GM21390 (cell line): ENCODE results near the gene CBFA2T3.

Source experiments
- ATAC-seq: cut with Tn5 transposase; IDR thresholded peaks from one replicate; pipeline ENCODE4 v1.9.1; 2021; ENCODE audit not compliant: unreplicated experiment

CBFA2T3 gene

DNA sequence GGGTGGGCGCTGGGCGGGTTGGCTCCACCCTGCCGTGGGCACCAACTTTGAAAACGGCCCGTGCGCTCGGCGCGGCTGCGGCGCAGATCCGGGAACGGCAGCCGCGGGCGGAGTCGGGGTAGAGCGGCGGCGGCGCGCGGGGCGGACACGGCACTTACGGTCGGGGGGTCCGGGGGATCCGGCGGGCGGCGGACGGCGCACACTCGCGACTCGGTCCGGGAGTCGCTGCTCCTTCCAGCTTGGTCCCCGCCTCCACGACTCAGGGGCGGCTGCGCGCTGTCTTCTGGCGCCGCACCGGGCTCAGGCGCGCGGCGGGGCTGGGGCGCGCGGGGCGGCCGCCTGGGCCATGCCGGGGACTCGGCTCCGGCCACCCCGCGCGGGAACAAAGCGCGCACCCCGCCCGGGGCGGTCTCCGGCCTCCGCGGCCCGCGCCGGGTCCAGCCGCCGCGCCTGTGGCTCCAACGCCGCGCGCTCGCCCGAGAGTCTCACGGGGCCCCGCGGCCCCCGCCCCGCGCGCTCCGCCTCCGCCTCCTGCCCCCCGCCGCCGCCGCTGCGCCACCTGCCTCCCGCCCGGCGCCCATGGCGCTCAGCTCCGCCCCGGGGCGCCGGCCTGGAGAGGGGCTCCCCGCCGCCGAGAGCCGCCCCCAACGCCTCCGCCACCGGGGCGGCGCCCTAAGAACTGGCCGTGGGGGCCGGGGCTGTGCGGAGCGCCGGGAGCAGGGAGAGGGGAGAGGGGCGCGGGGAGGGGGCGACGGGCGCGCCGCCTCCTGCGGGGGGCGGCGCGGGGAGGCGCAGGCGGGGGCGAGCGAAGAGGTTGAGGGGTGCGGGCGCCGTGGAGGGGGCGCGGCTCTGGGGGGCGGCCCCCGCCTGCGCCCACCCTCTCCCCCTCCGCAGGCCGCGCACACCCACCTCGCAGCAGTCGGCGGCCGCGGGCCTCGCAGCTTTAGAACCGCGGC lies 35.9 kb downstream of the CBFA2T3 start:
- no peak for ATAC-seq

DNA sequence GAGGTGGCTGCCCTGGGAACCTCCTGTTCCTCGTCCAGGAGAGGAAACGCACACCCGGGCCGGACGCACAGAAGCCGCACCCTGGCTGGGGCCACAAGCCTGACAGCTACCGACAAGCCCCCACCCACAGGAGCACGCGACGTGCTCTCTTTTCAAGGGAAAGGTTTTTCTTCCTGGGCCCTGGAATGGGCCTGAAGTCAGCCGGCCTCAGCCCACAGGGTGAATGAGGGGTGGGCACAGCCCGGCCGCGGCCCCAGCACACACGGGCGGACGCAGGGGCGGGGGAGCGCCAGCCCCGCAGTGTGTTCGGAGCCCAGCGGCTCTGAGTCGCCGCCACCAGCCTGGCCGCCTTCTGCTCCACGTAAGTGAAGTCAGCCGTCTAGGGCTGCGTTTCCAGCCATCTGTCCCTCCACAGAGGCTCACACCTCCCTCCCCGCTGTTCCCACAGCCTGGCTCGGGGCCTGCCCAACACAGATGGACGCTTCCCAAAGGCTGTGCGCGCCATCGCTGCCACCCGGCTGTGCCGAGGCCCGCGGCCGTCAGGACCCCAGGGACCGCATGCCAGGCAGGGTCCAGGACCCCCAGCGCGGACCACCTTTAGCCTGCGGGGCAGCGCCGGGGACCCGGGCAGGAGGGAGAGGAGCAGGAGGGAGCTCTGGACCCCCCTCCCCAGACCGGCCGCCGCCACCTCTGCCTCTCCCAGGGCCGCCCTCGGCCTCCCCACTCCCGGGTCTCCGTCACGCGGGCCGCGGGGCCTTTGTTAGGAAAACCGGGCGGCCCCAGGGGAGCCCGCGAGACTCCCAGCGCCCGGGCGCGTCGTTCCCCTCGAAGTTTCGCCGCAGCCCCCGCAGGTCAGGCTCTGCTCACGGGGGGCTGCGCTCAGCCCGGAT lies 36.8 kb downstream of the CBFA2T3 start:
- no peak for ATAC-seq

DNA sequence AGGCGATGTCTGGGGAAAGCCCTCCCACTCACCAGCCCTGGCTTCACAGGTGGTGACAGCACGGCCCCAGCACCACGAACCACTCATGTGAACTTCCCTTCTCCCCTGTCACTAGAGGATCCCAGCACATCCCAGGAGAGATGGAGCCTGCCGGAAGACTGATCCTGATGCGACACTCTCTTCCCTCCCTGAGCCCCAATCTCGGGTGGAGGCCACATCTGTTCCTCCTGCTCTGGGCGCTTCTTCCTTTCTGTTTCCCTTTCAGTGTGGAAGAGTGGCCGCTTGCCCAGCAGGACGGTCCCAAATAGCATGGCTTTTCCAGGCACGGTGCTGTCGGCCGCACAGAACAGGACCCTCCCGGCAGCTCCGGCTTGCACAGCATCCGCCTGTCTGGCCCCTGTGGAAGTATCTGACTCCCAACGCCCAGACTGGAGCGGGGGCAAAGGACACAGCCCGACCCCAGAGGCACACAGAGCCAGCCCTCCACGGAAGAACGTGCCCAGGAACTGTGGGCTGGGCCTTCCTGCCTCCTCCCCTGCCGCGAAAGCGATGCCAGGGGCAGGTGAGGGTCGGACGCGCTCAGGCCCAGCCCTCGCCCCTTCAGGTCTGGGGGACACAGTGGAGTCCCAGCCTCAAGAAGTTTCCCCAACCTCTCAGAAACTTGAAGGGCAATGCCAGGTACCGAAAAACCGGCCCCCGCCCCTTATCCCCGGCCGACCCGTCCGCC lies 37.6 kb downstream of the CBFA2T3 start:
- ATAC-seq = no peak

DNA sequence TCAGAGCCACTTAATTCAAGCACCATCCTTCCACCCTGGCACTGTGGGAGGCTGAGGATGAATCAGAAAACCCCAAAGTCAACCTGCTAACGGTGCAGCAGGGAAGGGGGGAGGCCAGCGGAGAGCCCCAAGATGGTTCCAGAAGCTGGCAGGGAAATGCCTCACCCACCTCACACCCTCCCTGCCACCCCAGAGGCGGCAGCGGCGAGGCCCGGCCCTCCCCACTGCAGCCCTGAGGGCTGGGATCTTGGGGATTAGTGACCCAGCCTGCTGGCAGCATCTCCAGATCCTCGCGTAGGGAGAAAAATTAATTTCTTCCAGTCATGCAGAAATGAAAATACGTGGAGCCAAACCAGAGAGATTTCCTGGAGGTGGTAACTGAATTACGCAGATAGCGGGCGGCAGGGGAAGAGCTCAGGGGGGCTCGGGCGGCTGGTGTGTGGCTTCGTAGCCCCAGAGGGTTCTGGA lies 38.2 kb downstream of the CBFA2T3 start:
- ATAC-seq = no peak

DNA sequence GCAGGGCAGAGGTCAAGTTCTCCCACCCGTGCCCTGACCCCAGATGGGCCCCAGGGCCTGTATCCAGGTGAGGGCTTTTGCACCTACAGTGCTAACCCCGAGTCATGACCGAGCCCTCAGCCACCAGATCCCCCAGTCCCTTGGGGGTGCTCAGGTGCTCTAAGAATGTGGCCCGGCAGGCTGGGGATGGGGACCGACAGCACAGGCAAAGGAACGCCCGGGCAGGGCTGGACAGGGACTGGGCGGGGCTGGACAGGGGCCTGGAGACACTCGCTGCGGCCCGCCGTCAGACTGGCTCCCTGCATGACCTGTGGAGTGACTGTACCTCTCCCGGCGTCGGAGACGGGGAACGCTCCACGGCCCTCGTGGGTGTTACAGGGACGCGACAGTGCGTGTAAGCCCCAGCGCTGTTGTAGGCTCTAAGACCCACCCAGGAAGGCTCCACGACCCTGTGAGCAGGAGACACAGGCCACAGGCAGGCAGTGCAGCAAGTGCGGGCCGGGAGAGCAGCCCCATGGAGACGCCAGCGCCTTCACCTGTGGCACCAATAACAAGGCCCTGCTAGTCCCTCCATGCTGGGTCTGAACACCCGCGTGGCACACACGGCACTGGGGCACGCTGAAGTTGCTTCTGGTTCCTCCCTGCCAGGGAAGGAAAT lies 38.8 kb downstream of the CBFA2T3 start:
- no peak for ATAC-seq

DNA sequence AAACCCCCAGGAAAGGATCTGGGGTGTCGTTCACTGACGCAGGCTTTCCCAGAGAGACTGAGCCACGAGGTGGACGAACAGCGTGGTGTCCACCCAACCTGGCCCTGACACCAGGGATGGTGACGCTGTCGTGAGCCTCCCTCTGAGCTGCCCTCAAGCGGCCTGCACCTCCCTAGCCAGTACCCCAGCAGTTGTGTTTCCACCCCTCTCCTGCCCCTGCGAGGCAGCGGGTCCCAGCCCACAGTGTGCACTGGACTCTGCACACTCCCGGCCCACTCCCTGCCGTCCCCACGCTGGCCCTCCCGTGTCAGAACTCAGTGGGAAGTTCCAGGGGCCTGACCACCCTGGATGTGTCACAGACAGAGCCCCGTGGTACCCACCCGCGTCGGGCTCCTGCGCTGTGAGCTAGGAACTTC lies 39.8 kb downstream of the CBFA2T3 start:
- ATAC-seq = no peak

DNA sequence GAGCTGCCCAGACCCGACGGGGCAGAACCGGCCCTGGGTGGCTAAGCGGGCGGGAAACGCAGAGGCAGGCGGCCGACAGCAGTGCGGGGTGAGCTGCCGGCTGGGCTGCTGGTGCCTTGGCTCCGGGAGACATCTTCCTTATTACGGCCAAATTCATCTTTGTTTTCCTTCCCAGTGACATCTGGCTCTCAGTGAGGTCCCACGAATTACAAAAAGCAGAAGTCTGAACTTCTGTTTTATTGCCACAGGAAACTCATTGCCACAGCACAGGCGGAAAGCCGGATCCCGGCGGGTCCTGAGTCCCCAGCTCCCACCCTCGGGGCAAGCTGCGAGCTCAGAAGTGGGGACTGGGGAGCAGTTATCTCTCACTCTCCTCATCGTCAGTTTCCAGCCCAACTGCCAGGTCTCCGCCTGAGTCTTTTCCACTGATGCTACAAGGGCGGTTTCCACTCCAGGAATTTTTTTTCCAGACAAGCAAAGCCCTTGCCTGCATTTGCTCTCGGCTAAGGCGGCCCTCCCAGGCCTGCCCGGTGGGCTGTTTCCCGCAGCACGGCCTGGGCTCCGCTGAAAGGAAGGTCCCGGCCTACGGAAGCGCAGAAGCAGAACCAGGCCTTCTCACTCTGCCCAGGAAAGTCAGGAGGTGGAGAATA lies 40.3 kb downstream of the CBFA2T3 start:
- ATAC-seq = no peak

DNA sequence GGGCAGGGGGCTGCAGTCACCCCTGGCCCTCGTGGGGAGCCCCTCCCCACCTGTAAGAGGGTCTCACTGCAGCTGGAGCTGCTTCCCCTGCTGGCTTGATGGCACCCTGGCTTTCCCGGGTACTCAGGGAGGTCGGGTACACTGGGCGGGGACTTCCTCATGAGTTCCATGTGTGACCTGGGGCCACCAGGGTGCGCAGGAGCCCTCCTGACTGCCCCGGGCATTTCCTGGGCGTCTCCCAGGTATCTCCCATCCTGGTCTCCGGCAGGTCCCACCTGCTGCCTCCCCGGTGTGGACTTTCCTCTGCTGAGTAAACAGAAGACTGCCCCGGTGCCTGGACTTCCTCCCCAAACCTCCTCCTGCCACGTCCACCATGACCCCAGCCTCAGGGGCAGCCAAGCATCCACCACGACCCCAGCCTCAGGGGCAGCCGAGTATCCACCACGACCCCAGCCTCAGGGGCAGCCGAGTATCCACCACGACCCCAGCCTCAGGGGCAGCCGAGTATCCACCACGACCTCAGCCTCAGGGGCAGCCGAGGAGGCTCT lies 40.9 kb downstream of the CBFA2T3 start:
- no peak for ATAC-seq

DNA sequence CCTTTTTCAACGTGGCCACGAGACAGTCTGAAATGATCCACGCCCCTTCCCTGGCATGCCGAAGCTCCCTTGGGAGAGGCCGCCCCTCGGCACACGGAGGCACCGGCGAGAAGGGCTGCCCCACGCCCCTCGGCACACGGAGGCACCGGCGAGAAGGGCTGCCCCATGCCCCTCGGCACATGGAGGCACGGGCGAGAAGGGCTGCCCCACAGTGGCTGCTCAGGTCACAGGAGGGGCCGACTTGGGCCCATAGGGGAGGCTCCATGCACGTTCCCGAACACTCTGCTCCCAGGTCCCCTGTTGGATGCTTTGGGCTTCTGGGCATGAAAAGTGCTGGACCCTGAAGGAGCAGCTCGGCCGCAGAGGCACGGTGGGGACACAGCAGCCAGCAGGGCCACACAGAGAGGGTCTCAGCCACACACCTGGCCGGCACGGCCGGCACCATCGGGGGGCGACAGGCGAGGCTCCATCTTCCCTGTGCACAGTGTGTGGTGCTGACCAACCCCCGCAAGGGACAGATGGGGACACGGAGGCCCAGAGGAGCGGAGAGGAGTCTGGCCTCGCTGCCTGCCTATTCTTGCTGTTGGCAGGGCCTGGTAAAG lies 42.8 kb downstream of the CBFA2T3 start:
- ATAC-seq = no peak

DNA sequence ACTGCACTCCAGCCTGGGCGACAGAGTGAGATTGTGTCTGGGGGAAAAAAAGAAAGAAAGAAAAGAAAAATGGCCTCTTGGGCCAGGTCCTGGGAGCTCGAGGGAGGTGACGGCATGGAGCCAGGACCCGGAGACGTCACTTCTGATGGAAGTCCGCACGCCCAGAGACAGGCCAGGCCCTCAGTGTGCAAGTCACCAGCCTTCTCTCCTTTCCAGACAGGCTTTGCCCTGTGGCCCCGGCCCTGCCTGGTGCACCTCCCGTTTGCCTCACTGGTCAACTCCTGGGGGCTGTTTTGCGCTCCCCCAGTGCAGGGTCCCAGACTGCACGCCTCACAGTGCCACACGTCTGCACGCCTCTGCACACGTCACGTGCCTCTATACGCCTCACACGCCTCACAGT lies 44.1 kb downstream of the CBFA2T3 start:
- ATAC-seq = no peak

DNA sequence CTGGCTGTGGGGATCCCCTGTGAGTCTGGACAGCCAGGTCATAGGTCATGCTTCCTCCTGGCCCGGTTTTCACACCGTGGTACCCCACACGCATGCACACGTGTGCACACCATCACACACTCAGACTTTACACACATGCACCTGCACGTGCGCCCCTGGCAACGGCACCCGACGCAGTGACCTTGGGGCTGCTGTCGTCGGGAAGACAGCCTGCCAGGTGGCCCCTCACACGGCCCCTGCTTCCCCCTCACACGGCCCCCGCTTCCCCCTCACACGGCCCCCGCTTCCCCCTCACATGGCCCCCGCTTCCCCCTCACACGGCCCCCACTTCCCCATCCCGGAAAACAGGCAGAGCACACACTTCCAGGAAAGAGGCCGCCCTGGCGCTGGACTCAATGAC lies 45.1 kb downstream of the CBFA2T3 start:
- ATAC-seq = no peak

DNA sequence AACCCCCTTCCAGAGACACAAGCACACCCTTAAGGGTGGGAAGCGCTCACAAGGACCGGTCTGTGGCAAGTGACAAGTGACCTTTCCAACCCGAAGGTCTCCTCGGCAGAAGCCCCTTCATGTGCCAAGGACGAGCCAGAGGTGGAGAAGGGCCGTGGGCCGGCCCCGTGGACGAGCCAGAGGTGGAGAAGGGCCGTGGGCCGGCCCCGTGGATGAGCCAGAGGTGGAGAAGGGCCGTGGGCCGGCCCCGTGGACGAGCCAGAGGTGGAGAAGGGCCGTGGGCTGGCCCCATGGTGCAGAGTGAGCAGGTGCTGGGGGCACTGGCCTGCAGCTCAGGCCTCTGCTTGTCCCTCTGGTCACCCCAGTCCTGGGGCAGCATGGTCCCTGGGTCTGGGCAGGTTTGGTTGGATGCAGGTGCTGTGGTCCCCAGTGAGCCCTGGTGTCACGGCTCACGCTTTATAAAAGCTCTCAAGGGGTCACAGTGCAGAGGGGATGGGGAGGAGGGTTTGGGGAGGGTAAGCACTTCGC lies 45.6 kb downstream of the CBFA2T3 start:
- no peak for ATAC-seq

DNA sequence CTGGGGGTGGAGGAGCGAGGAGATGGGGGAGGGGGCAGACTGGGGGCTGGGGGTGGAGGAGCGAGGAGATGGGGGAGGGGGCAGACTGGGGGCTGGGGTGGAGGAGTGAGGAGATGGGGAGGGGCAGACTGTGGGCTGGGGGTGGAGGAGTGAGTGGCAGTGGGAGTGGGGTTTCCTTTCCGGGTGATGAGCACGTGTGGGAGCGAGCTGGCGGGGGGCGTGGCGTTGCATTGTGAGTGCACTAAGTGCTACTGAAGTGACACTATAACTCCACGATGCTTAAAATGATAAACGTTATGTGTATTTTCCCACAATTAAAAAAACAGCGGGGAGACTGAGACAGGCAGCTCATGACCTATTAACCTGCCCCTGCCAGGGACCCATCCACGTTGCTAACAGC lies 46.3 kb downstream of the CBFA2T3 start:
- ATAC-seq = no peak

DNA sequence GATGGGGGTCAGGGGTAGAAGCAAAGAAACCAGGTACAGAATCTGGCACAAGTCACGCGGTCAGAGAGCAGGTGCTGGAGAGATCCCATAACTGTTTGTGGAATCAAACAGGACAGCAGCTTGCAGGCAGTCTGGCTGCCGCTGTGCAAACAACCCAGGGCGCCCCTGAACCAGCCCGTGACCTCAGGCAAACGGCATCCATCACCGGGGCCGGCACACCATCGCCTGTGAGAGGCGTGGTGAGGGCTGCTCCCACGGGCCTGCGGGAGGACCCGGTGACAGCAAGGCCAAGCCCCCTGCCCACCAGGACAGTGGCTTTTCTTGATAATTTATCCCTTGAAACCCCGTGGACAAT lies 47.9 kb downstream of the CBFA2T3 start:
- no peak for ATAC-seq

DNA sequence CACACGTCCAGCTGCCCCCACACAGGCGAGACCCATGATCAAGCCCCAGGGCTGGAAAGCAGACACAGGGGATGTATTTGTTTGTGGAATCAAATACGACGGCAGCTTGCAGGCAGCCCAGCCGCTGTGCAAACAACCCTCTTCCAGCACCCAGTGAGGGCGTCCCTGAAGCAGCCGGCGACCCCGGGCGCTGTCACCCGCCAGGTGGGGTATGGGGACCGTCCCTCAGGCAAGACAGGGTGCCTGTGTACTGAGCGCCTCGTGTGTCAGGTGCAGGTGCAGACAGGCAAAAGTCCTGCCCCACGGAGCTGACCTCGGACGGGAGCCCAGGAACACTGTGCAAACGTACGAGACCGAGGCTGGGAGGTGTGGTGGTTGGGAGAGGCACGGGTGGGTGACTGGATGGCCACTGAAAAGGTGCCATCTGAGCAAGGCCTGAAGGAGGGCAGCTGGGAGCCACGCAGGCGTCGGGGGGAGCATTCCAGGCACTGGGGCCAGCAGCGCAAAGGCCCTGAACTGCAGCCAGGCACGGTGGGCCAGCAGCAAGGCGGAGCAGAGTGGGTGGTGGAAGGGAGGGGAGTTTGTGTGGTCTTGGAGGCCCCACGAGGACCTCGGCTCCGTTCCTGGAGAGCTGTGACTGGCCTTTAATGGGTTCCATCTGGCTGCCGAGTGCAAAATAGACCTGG lies 48.5 kb downstream of the CBFA2T3 start:
- no peak for ATAC-seq

DNA sequence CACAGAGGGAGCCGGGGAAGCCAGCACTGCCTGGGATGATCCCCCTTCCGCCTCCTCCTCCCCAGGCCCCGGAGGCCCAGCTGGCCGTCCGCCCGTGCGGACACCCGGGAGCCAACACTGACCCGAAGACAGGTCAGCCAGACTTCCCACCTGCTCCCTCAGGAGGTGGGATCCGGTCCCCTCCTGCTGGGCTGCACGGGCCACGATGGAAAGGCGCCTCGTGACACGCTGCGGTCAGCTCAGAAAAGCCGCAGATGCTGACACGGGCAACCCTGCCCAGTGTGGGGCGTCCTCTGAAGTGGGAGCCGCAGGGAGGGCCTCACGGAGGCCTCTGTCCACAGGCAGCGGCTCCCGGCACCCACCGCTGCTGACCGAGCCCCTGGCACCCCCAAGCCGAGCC lies 49.3 kb downstream of the CBFA2T3 start:
- no peak for ATAC-seq

DNA sequence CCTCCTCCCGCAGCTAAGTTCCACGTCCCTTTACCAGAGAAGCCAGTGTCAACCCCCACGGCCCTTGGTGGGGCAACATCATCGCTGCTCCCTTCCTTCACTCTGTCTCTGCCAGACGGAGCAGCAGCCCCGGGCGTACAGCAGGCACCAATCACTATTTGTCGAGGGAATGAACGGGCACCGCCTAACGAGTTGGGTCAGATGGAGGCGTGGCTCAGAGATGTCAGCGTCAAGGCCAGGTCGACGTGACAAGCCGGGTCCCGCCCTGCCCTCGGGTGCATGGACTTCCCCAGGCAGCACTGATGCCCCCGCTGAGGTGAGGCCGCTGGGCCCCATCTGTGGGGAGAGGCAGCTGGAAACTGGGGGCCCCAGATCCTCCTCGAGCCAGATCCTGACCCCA lies 50.0 kb downstream of the CBFA2T3 start:
- ATAC-seq = no peak

DNA sequence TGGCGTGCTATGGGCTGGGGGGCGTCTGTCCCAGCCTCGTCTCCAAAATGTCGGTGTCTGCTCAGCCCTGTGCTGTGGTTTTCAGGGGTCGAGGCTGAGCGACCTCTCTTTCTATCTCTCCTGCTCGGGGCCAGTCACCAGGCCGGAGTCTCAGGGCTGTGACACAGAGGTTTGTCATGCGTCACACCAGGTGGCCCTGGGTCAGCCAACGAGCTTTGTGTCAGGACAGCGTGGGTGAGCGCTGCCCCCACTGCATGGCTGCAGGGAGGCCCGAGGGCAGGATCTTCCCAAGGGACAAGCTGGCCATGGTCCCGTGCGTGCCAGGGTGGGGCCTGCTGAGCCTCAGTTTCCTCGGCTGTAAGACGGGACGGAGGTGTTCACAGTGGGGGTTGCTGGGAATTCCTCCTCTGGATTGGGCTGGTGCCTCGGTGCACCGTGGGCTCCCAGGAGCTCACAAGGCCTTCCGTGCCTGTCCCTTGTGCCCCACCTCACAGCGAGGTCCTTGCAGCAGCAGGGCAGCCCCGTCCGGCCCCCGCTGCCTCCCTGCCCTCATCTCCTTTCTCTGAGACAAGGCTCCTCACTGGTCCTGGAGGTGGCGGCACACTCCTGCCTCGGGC lies 50.5 kb downstream of the CBFA2T3 start:
- no peak for ATAC-seq
